GM19035 (cell line): ENCODE data around the gene LFNG.
"Not testable (repeated sequence)": the region's sequence is repeated elsewhere in the genome, so short reads cannot be mapped to it uniquely, and the experiment has no call there.

Experiments used
- ATAC-seq: cut with Tn5 transposase; IDR thresholded peaks from one replicate; pipeline ENCODE4 v1.9.1; 2021; ENCODE audit not compliant: unreplicated experiment

The LFNG gene

GRCh38 chr7:2529161-2530070 is 9.8 kb downstream of the LFNG start:
- ATAC-seq = no peak

- ATAC-seq = no peak
Observed at GRCh38 chr7:2530071-2530987, 10.8 kb downstream of the LFNG start.

- not testable (repeated sequence) for ATAC-seq
Observed at GRCh38 chr7:2530994-2531795, 11.6 kb downstream of the LFNG start.

GRCh38 chr7:2531796-2532110 is 12.2 kb downstream of the LFNG start:
- ATAC-seq = not testable (repeated sequence)

- ATAC-seq = not testable (repeated sequence)
Observed at GRCh38 chr7:2532199-2532772, 12.7 kb downstream of the LFNG start.

- not testable (repeated sequence) for ATAC-seq
Observed at GRCh38 chr7:2532816-2533215, 13.2 kb downstream of the LFNG start.

- ATAC-seq = not testable (repeated sequence)
Observed at GRCh38 chr7:2533566-2533965, 14.0 kb downstream of the LFNG start.

GRCh38 chr7:2534214-2534613 is 14.6 kb downstream of the LFNG start:
- ATAC-seq = not testable (repeated sequence)

- not testable (repeated sequence) for ATAC-seq
Observed at GRCh38 chr7:2535872-2536627, 16.5 kb downstream of the LFNG start.

GRCh38 chr7:2537981-2538851 is 18.6 kb downstream of the LFNG start:
- no peak for ATAC-seq

GRCh38 chr7:2539031-2539911 is 19.7 kb downstream of the LFNG start:
- ATAC-seq = no peak

- no peak for ATAC-seq
Observed at GRCh38 chr7:2540133-2540532, 20.6 kb downstream of the LFNG start.

- ATAC-seq = no peak
Observed at GRCh38 chr7:2540641-2541051, 21.1 kb downstream of the LFNG start.

GRCh38 chr7:2541291-2542010 is 21.9 kb downstream of the LFNG start:
- no peak for ATAC-seq

- ATAC-seq = no peak
Observed at GRCh38 chr7:2542011-2542915, 22.7 kb downstream of the LFNG start.
